OCI-LY7 (cell line): ENCODE results near the gene TENT5D.

ENCODE experiments used
- EZH2phosphoT487 ChIP-seq: fragments of 200-600 bp; sonication (generic); IDR thresholded peaks from 2 replicates; pipeline ENCODE4 v1.6.1; 2018; ENCODE audit warnings: low read depth, borderline replicate concordance, mild to moderate bottlenecking, mixed run types, antibody characterized with exemption, low read length, moderate library complexity, mixed read lengths
- TF ChIP-seq, protein P1 (sequence below): fragments of 200-600 bp; sonication (generic); conservative IDR thresholded peaks from 2 replicates; pipeline ENCODE4 v1.5.1; 2014; ENCODE audit warnings: mild to moderate bottlenecking, antibody characterized with exemption, low read length, moderate library complexity, mixed read lengths

DNA sequence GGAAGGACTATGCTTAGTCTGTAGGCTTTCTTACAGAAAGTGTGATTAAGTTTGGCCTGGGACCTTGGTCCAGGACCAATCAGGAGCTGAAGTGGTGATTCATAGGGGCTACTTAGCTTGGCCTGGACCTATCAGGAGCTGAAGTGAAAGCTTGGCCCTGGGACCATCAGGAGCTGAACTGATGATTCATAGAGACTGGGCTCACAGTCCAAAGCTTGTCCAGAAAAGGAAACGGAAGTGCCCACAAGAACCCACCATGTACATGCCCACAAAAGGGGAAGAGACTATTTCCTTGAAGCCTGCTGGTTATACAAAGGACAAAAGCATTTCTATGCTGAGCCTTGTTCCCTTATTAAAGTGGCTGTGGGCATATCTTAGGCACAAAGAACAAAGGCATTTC, 12.6 kb downstream of the TENT5D start:
- TF ChIP-seq, protein P1, sequence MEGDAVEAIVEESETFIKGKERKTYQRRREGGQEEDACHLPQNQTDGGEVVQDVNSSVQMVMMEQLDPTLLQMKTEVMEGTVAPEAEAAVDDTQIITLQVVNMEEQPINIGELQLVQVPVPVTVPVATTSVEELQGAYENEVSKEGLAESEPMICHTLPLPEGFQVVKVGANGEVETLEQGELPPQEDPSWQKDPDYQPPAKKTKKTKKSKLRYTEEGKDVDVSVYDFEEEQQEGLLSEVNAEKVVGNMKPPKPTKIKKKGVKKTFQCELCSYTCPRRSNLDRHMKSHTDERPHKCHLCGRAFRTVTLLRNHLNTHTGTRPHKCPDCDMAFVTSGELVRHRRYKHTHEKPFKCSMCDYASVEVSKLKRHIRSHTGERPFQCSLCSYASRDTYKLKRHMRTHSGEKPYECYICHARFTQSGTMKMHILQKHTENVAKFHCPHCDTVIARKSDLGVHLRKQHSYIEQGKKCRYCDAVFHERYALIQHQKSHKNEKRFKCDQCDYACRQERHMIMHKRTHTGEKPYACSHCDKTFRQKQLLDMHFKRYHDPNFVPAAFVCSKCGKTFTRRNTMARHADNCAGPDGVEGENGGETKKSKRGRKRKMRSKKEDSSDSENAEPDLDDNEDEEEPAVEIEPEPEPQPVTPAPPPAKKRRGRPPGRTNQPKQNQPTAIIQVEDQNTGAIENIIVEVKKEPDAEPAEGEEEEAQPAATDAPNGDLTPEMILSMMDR: no peak
- TF ChIP-seq EZH2phosphoT487: no peak
